Esophagus squamous epithelium (tissue), 4 donors: Measurements from ENCODE around the gene STX18.

Experiments
- CTCF ChIP-seq, 6 experiments: fragments of 450-650 bp in 4 of 6; fragments of 200-600 bp in 2 of 6; sonication (generic) in 2 of 6; IDR thresholded peaks; one replicate each; pipeline ENCODE4 v1.5.1; 2016 to 2019; ENCODE audit warnings: antibody characterized with exemption in 6 of 6, mild to moderate bottlenecking in 4 of 6, moderate library complexity in 4 of 6
- POLR2A ChIP-seq, 4 donors: fragments of 450-650 bp; IDR thresholded peaks; one replicate each; pipeline ENCODE4 v1.6.1; 2017; ENCODE audit warnings: antibody characterized with exemption in 4 of 4, mild to moderate bottlenecking in 4 of 4, moderate library complexity in 3 of 4

GRCh38 chr4:4413806-4414205 is 128.0 kb downstream of the STX18 start:
- TF ChIP-seq CTCF (IDR thresholded peaks at IDR 0.05), result no peak
- TF ChIP-seq POLR2A (IDR thresholded peaks at IDR 0.05), result no peak
